Esophagus muscularis mucosa (tissue), 4 donors: ENCODE measurements around the gene ECSIT. TPM values are rescaled to one million over a fixed set of nuclear protein-coding genes. Genes with fewer than 3 reads are reported as not detected.

Source experiments
- DNase-seq: peaks from one replicate; pipeline ENCODE4 v3.0.0-alpha.2; 2017; ENCODE audit errors: extremely low spot score
- H3K27ac ChIP-seq, 4 donors: fragments of 200-600 bp; sonication (generic); replicated peaks in 1 of 4; 1 replicate in 3 of 4; 2 replicates in 1 of 4; pipeline ENCODE4 v1.5.1; 2016 to 2019; ENCODE audit warnings: mild to moderate bottlenecking in 1 of 4
- H3K27me3 ChIP-seq, 4 donors: fragments of 200-600 bp; sonication (generic); one replicate each; pipeline versions ENCODE4 v1.5.1 to v1.6.0; 2016 to 2019
- H3K36me3 ChIP-seq, 4 donors: fragments of 200-600 bp; sonication (generic); one replicate each; pipeline ENCODE4 v1.5.1; 2016 to 2019
- H3K4me1 ChIP-seq, 4 donors: fragments of 200-600 bp; sonication (generic); one replicate each; pipeline ENCODE4 v1.5.1; 2016 to 2019
- H3K4me3 ChIP-seq, 4 donors: fragments of 200-600 bp; sonication (generic); 1 replicate in 2 of 4; 2 replicates in 2 of 4; pipeline ENCODE4 v1.5.1; 2016 to 2019; ENCODE audit warnings: mild to moderate bottlenecking in 4 of 4, moderate library complexity in 1 of 4
- H3K9me3 ChIP-seq, 4 donors: fragments of 200-600 bp; sonication (generic); 1 replicate in 3 of 4; 2 replicates in 1 of 4; pipeline ENCODE4 v1.5.1; 2016 to 2019
- EP300 ChIP-seq: sonication (generic); formaldehyde crosslinking; IDR thresholded peaks from one replicate; pipeline ENCODE4 v1.6.1; 2017; ENCODE audit warnings: antibody characterized with exemption
- POLR2A ChIP-seq: fragments of 450-650 bp; IDR thresholded peaks from one replicate; pipeline ENCODE4 v1.6.1; 2017; ENCODE audit warnings: antibody characterized with exemption, moderate library complexity, mild to moderate bottlenecking, low read depth
- POLR2AphosphoS5 ChIP-seq, 2 donors: sonication (generic); formaldehyde crosslinking; IDR thresholded peaks; one replicate each; pipeline ENCODE4 v1.6.1; 2017; ENCODE audit warnings: antibody characterized with exemption in 2 of 2
- WGBS: methylation state at CpG from one replicate; pipeline ENCODE4 v1.1.5; 2018; 5-methylcytosine and 5-hydroxymethylcytosine counted together
- intact Hi-C: fragments of 100-400 bp; cut with DNase I; formaldehyde crosslinking; loops from one replicate; pipeline ENCODE4 v1.15.1; 2023
- total RNA-seq, 4 donors: library from RNA; depleted of rRNA; stranded (reverse); fragments of >200 nt; gene quantifications; one replicate each; pipeline versions ENCODE4 v1.1.0 to v1.2.1, GENCODE V29; 2016
- TF ChIP-seq, protein P1 (sequence below), 3 experiments: fragments of 200-600 bp in 2 of 3; fragments of 450-650 bp in 1 of 3; sonication (generic) in 2 of 3; IDR thresholded peaks; one replicate each; pipeline ENCODE4 v1.5.1; 2017 to 2019; ENCODE audit warnings: antibody characterized with exemption in 3 of 3, mild to moderate bottlenecking in 2 of 3, moderate library complexity in 1 of 3

ECSIT gene
- total RNA-seq, 4 donors from 2014 or later = 72.7 to 97.5 (median 81.8) TPM

DNA sequence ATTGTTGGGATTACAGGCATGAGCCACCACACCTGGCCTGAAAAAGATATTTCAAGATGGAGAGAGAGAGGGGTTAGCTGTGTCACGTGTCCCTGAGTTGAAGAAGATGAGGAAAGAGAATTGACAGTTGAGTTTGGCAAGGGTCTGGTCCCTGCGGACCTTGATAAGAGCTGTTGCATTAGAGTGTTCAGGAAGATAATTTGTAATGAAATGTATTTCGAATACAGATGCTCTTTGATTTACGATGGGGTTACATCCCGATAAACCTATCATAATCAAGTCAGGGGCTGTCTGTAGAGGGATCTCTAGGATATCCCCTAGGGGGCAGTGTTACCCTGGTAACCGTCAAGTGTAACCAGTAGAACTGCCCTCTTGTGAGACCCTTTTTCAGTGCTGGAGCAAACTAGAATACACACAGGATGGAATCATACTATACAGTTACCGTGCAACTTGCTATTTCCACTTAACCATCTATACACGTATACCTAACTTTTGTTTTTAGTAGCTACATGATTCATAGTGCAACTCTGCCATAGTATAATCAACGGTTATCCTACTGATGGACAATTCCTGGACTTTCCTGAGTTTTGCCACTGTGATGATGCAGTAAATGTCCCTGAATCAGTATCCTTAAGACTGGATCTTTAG is 31.6 kb upstream of the ECSIT start:
- TF ChIP-seq, protein P1, sequence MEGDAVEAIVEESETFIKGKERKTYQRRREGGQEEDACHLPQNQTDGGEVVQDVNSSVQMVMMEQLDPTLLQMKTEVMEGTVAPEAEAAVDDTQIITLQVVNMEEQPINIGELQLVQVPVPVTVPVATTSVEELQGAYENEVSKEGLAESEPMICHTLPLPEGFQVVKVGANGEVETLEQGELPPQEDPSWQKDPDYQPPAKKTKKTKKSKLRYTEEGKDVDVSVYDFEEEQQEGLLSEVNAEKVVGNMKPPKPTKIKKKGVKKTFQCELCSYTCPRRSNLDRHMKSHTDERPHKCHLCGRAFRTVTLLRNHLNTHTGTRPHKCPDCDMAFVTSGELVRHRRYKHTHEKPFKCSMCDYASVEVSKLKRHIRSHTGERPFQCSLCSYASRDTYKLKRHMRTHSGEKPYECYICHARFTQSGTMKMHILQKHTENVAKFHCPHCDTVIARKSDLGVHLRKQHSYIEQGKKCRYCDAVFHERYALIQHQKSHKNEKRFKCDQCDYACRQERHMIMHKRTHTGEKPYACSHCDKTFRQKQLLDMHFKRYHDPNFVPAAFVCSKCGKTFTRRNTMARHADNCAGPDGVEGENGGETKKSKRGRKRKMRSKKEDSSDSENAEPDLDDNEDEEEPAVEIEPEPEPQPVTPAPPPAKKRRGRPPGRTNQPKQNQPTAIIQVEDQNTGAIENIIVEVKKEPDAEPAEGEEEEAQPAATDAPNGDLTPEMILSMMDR (IDR thresholded peaks at IDR 0.05) = peak; percentile 41 to 62 (median 52)
- no peak for TF ChIP-seq EP300
- H3K27me3 ChIP-seq = no peaks in the 10 kb centered on the region
- peak overlapping the region in 1 of 4 donors; percentile 86 for H3K4me3 ChIP-seq
- DNase-seq = no peak
- peaks cover 0 to 10% (median 7%) of the 10 kb centered on the region in 4 donors for H3K36me3 ChIP-seq
- 19% methylated on average over 9 of the region's 9 CpGs for WGBS
- no peaks in the 10 kb centered on the region for H3K9me3 ChIP-seq
- no peak overlapping the region for H3K27ac ChIP-seq
- H3K4me1 ChIP-seq = peaks cover 22 to 45% (median 42%) of the 10 kb centered on the region in 4 donors
- intact Hi-C loops = no loop called here

DNA sequence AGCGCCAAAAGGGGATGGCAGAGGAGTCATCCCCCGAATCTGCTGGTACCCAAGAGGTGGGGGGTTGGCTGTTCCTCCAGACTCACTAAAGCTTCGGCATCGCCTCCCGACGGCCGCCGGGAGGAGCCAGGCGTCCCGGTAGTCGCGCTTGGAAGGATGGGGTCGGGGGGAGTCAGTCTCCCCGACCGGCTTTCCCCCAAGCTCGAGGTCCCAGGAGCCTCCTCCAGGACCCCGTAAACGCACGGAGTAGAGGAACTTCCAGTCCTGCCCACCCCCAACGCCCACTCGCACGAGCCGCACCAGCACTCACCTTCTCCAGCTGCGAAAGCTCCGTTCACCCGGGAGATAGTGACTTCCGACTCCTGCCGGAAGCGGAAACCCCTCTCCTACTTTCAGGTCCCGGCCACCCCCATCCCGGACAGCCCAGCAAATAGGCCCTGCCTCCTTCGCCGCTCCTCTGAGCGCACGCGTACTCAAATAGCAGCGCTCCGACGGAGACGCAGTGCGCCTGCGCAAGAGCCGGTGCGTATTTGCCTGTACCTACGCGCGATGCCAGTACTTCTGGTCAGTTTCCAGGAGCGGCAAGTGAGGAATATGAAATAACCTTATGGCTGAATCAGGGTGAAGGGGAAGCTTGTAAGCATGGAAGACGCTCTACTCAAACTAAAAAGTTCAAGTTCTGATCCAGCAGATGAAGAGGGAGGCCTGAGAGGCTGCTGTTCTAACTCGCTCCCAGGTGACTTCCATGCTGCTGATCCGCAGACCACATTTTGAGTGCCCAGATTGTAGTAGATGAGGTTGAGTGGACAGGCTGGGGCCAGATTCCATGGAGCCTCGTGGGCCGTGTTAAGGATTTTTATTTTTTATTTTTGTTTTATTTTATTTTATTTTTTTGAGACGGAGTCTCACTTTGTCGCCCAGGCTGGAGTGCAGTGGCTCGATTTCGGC is 30.2 kb upstream of the ECSIT start, which contains the start of gene ELOF1:
Gene ELOF1, minus strand, starts transcription at position 350 of the 948 bp plus-strand sequence. CDS start 4,883 bp downstream, outside the sequence.
- DNase-seq = peak; percentile 98
- H3K4me3 ChIP-seq = peak within 1 kb of the TSS; percentile 61 to 92 (median 84)
- TF ChIP-seq POLR2A (peak; percentile 41), EP300 (no peak), POLR2AphosphoS5 (IDR thresholded peaks at IDR 0.05) (peak; percentile 97 to 99)
- TF ChIP-seq, protein P1 (IDR thresholded peaks at IDR 0.05) = peak; percentile 15 to 28 (median 17)
- H3K36me3 ChIP-seq = peaks cover 5 to 21% (median 21%) of the 10 kb centered on the region in 4 donors
- H3K9me3 ChIP-seq = no peaks in the 10 kb centered on the region
- WGBS = 6% methylated on average over 25 of the region's 57 CpGs
- intact Hi-C loops = no loop called here
- peak within 1 kb of the TSS; percentile 80 to 84 (median 80) for H3K27ac ChIP-seq
- H3K27me3 ChIP-seq = no peaks in the 10 kb centered on the region
- H3K4me1 ChIP-seq = peaks cover 25 to 45% (median 42%) of the 10 kb centered on the region in 4 donors

DNA sequence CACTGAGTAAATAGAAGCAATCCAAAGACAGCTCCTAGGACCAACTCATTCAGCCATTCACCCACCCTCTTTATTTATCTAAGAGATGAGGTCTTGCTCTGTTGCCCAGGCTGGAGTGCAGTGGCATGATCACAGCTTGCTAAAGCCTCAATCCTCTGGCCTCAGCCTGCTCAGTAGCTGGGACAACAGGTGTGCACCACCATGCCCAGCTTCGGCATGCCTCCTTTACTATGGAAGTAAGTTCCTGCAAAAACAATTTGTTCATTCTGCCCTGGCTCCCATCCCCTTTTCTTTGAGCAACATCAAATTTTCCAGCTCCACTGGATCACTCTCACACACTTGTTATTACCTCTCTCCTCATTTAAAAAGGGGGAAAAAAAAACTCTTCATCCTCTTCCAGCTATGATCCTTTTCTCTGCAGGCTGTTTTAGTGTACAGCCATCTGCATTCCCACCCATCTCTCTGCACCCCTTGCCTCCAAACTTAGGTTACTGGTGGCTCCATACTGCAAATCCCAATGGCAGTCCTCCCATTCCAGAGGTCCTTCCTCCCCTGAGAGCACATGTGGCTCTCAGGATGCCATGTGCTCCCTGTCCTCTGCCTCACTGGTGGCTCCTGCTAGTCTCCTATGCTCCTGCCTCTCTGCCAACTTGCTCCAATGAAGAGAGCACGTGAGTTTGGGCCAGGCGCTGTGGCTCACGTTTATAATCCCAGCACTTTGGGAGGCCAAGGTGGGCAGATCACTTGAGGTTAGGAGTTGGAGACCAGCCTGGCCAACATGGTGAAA is 27.9 kb upstream of the ECSIT start:
- intact Hi-C loops = no loop called here
- DNase-seq = no peak
- Histone ChIP-seq H3K9me3 (no peaks in the 10 kb centered on the region), H3K27me3 (no peaks in the 10 kb centered on the region), H3K36me3 (peaks cover 13 to 44% (median 40%) of the 10 kb centered on the region in 4 donors), H3K27ac (no peak overlapping the region), H3K4me1 (peaks cover 25 to 51% (median 49%) of the 10 kb centered on the region in 4 donors), H3K4me3 (no peak overlapping the region)
- WGBS = 73% methylated on average over 4 of the region's 4 CpGs
- TF ChIP-seq EP300 (no peak), POLR2AphosphoS5 (IDR thresholded peaks at IDR 0.05) (no peak), POLR2A (no peak)
- TF ChIP-seq, protein P1 (IDR thresholded peaks at IDR 0.05) = no peak

DNA sequence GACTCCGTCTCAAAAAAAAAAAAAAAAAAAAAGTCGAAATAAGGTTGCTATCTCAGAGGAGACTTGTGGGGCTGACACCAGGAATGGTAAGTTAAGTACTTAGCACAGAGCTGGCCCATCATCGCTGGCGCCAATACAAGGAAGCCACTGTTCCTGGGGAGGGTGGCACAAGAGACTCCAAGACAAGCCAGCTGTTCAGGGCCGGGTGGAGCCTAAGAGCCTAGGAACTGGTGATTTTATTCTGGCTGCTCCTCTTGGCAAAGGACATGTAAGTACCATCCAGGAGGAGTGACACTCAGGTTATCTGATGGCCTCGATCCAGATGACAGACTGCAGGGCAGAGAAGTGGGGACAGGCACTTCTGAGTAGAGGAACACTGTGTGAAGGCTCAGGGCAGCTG is 26.3 kb upstream of the ECSIT start:
- Histone ChIP-seq H3K4me3 (no peak overlapping the region), H3K36me3 (peaks cover 14 to 52% (median 41%) of the 10 kb centered on the region in 4 donors), H3K27me3 (no peaks in the 10 kb centered on the region), H3K9me3 (no peaks in the 10 kb centered on the region), H3K4me1 (peaks cover 22 to 59% (median 57%) of the 10 kb centered on the region in 4 donors), H3K27ac (no peak overlapping the region)
- DNase-seq = no peak
- 88% methylated on average over 5 of the region's 6 CpGs for WGBS
- intact Hi-C loops = no loop called here
- TF ChIP-seq, protein P1 (IDR thresholded peaks at IDR 0.05) = no peak
- TF ChIP-seq EP300 (no peak), POLR2AphosphoS5 (IDR thresholded peaks at IDR 0.05) (no peak), POLR2A (no peak)
